ENCODE measurements around the gene INPP5K. TPM values are rescaled to one million over a fixed set of nuclear protein-coding genes. Genes with fewer than 3 reads are reported as not detected.

Gene INPP5K
- total RNA-seq, 1 donor from 2014 or later, result 22.4 TPM

GRCh38 chr17:1484676-1485422 is 31.6 kb downstream of the INPP5K start:
- Mint-ChIP-seq H3K4me1 (peaks cover 24% of the 10 kb centered on the region), H3K27ac (peak overlapping the region; percentile 99), H3K9me3 (no peaks in the 10 kb centered on the region), H3K36me3 (peaks cover 18% of the 10 kb centered on the region), H3K27me3 (ENCODE audit: low read depth) (no peaks in the 10 kb centered on the region), H3K4me3 (peak overlapping the region; percentile 87)
- TF ChIP-seq, protein P1, sequence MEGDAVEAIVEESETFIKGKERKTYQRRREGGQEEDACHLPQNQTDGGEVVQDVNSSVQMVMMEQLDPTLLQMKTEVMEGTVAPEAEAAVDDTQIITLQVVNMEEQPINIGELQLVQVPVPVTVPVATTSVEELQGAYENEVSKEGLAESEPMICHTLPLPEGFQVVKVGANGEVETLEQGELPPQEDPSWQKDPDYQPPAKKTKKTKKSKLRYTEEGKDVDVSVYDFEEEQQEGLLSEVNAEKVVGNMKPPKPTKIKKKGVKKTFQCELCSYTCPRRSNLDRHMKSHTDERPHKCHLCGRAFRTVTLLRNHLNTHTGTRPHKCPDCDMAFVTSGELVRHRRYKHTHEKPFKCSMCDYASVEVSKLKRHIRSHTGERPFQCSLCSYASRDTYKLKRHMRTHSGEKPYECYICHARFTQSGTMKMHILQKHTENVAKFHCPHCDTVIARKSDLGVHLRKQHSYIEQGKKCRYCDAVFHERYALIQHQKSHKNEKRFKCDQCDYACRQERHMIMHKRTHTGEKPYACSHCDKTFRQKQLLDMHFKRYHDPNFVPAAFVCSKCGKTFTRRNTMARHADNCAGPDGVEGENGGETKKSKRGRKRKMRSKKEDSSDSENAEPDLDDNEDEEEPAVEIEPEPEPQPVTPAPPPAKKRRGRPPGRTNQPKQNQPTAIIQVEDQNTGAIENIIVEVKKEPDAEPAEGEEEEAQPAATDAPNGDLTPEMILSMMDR (IDR thresholded peaks at IDR 0.05; ENCODE audit: unreplicated experiment), result peak; percentile 59
- DNase-seq (ENCODE audit: low spot score in 2 of 2, unreplicated experiment in 2 of 2), result peak; percentile 58 to 82

DNA sequence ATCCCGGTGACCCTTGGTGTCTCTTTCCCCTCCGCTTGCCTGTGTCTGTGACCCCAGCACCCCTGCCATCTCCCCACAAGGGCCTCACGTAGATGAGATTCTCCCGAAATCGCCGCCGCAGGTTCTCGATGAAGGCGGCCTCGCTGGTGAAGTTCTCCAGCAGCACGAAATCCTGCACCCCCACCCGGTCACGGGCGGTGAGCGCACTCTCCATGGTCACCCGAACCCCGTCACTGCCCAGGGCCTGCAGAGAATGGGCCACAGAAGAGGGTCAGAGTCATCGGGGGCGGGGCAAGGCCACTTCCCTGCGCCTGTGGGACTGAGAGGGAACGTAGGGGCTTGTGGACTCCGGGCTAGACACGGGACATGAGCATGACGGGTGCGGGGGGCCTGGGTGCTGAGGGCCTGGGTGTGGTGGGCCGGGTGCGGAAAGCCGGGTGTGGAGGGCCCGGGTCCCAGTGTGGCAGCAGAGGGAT is 32.3 kb downstream of the INPP5K start:
- H3K36me3 Mint-ChIP-seq, result peaks cover 18% of the 10 kb centered on the region
- H3K4me3 Mint-ChIP-seq, result peak overlapping the region; percentile 87
- TF ChIP-seq, protein P1 (IDR thresholded peaks at IDR 0.05; ENCODE audit: unreplicated experiment), result no peak
- H3K27ac Mint-ChIP-seq, result peak overlapping the region; percentile 90
- peaks cover 19% of the 10 kb centered on the region for H3K4me1 Mint-ChIP-seq
- no peaks in the 10 kb centered on the region for H3K27me3 Mint-ChIP-seq (ENCODE audit: low read depth)
- DNase-seq (ENCODE audit: low spot score in 2 of 2, unreplicated experiment in 2 of 2), result no peak
- no peaks in the 10 kb centered on the region for H3K9me3 Mint-ChIP-seq

DNA sequence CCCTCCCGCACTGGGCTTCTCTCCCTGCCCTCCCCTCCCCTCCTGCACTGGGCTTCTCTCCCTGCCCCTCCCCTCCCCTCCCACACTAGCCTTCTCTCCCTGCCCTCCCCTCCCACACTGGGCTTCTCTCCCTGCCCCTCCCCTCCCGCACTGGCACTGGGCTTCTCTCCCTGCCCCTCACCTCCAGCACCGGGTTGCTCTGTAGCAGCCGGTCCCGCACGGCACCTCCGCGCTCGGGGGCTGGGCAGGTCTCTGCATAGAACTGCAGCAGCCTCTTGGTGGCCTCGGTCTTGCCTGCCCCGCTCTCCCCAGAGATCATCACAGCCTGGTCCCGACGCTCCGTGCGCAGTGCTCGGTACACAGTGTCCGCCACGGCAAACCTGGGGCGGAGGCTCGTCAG is 33.7 kb downstream of the INPP5K start:
- peaks cover 20% of the 10 kb centered on the region for H3K36me3 Mint-ChIP-seq
- no peak overlapping the region for H3K4me3 Mint-ChIP-seq
- H3K9me3 Mint-ChIP-seq, result no peaks in the 10 kb centered on the region
- H3K27ac Mint-ChIP-seq, result peak overlapping the region; percentile 21
- DNase-seq (ENCODE audit: low spot score in 2 of 2, unreplicated experiment in 2 of 2), result no peak
- TF ChIP-seq, protein P1 (IDR thresholded peaks at IDR 0.05; ENCODE audit: unreplicated experiment), result no peak
- H3K4me1 Mint-ChIP-seq, result peaks cover 11% of the 10 kb centered on the region
- H3K27me3 Mint-ChIP-seq (ENCODE audit: low read depth), result no peaks in the 10 kb centered on the region

GRCh38 chr17:1481736-1482135 is 34.7 kb downstream of the INPP5K start:
- Mint-ChIP-seq H3K9me3 (no peaks in the 10 kb centered on the region), H3K36me3 (peaks cover 20% of the 10 kb centered on the region), H3K27ac (no peak overlapping the region), H3K4me1 (peaks cover 7% of the 10 kb centered on the region), H3K4me3 (no peak overlapping the region), H3K27me3 (ENCODE audit: low read depth) (no peaks in the 10 kb centered on the region)
- no peak for DNase-seq (ENCODE audit: low spot score in 2 of 2, unreplicated experiment in 2 of 2)
- TF ChIP-seq, protein P1 (IDR thresholded peaks at IDR 0.05; ENCODE audit: unreplicated experiment), result no peak

DNA sequence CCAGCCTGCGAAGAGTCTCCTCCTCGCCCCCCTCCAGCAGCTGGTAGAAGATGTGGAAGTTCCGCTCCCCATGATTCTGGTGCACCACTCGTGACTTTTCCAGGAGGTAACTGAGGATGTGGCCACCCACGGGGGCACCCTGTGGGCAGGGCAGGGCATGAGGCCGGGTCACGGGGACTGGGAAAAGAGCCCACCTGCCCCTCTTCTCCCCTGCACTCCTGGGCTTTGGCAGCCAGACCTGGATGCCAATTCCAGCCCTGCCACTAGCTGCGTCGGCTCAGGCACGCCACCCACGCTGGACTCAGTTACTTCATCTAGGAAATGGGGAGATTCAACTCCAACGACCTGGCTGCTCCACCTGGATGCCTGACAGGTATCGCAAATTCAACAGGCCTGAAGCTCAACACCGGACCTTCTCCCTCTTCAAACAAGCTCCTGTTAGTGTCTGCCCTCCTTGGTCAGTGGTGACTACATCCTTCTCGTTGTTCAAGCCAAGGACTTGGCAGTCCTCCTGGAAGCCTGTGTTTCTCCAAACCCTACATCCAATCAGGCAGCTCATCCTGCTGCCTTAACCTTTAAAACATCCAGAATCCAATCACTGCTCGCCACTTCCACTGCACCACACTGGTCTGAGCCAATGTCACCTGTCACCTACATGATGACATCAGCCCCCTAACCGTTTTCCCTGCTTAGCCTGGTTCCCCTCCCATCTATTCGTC is 35.5 kb downstream of the INPP5K start:
- no peaks in the 10 kb centered on the region for H3K9me3 Mint-ChIP-seq
- no peaks in the 10 kb centered on the region for H3K27me3 Mint-ChIP-seq (ENCODE audit: low read depth)
- peaks cover 6% of the 10 kb centered on the region for H3K4me1 Mint-ChIP-seq
- peaks cover 20% of the 10 kb centered on the region for H3K36me3 Mint-ChIP-seq
- DNase-seq (ENCODE audit: low spot score in 2 of 2, unreplicated experiment in 2 of 2), result no peak
- no peak overlapping the region for H3K4me3 Mint-ChIP-seq
- H3K27ac Mint-ChIP-seq, result no peak overlapping the region
- TF ChIP-seq, protein P1 (IDR thresholded peaks at IDR 0.05; ENCODE audit: unreplicated experiment), result no peak

Measured in mesothelial cell of epicardium (in vitro differentiated cells).